ENCODE data around the gene CAMK2A.

Gene CAMK2A

GRCh38 chr5:150227606-150228273 lies 61.8 kb downstream of the CAMK2A start:
- Histone ChIP-seq H3K4me3 (ENCODE audit: low read depth, low read length) (no peak overlapping the region), H3K4me1 (ENCODE audit: control insufficient read depth, insufficient read depth, low read length) (no peaks in the 10 kb centered on the region), H3K36me3 (ENCODE audit: control insufficient read depth in 2 of 2, insufficient read depth in 1 of 2, low read length in 2 of 2) (no peaks in the 10 kb centered on the region), H3K27ac (ENCODE audit: extremely low read depth, low read depth, low read length) (no peak overlapping the region), H3K9me3 (ENCODE audit: control insufficient read depth, insufficient read depth, low read depth, low read length) (no peaks in the 10 kb centered on the region)
- ChIA-PET POLR2A (no interaction called here), CTCF (interaction anchor here (0.5 to 1.2 kb wide), 3 partner anchors 9 to 201 kb away, joined by 3 to 9 read pairs (median 6); no protein-coding TSS in a partner anchor)
- TF ChIP-seq, protein P1, sequence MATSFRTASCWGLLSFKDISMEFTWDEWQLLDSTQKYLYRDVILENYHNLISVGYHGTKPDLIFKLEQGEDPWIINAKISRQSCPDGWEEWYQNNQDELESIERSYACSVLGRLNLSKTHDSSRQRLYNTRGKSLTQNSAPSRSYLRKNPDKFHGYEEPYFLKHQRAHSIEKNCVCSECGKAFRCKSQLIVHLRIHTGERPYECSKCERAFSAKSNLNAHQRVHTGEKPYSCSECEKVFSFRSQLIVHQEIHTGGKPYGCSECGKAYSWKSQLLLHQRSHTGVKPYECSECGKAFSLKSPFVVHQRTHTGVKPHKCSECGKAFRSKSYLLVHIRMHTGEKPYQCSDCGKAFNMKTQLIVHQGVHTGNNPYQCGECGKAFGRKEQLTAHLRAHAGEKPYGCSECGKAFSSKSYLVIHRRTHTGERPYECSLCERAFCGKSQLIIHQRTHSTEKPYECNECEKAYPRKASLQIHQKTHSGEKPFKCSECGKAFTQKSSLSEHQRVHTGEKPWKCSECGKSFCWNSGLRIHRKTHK (tag by site-specific recombination; IDR thresholded peaks at IDR 0.05) = no peak
- TF ChIP-seq ZNF629 (tag by site-specific recombination; IDR thresholded peaks at IDR 0.05) = no peak
- TF ChIP-seq ZBTB20 (tag by site-specific recombination; IDR thresholded peaks at IDR 0.05) = no peak
- TF ChIP-seq ZIC2 (tag by site-specific recombination; IDR thresholded peaks at IDR 0.05) = peak; percentile 98
- no peak for TF ChIP-seq ZSCAN5A (tag by site-specific recombination; IDR thresholded peaks at IDR 0.05)

- no peaks in the 10 kb centered on the region for H3K36me3 ChIP-seq (ENCODE audit: control insufficient read depth in 2 of 2, insufficient read depth in 1 of 2, low read length in 2 of 2)
- H3K4me3 ChIP-seq (ENCODE audit: low read depth, low read length) = no peak overlapping the region
- H3K4me1 ChIP-seq (ENCODE audit: control insufficient read depth, insufficient read depth, low read length) = no peaks in the 10 kb centered on the region
- POLR2A ChIA-PET = no interaction called here
- TF ChIP-seq ZNF624 (tag by site-specific recombination; IDR thresholded peaks at IDR 0.05) = no peak
- TF ChIP-seq BCL11A (tag by site-specific recombination; IDR thresholded peaks at IDR 0.05; ENCODE audit: low read depth) = no peak
- TF ChIP-seq ZNF19 (tag by site-specific recombination; IDR thresholded peaks at IDR 0.05; ENCODE audit: low read depth) = no peak
- TF ChIP-seq ZSCAN18 (tag by site-specific recombination; IDR thresholded peaks at IDR 0.05) = no peak
- TF ChIP-seq ZNF354C (tag by site-specific recombination; IDR thresholded peaks at IDR 0.05; ENCODE audit: borderline replicate concordance, low read depth) = no peak
- no peak for TF ChIP-seq ZNF114 (tag by site-specific recombination; IDR thresholded peaks at IDR 0.05)
- no peak for TF ChIP-seq MYNN (tag by site-specific recombination; IDR thresholded peaks at IDR 0.05; ENCODE audit: borderline replicate concordance)
- TF ChIP-seq ZNF843 (tag by site-specific recombination; IDR thresholded peaks at IDR 0.05) = no peak
- TF ChIP-seq ZNF302 (tag by site-specific recombination; IDR thresholded peaks at IDR 0.05; ENCODE audit: low read depth) = no peak
- no peak for TF ChIP-seq ZNF157 (tag by site-specific recombination; IDR thresholded peaks at IDR 0.05)
- TF ChIP-seq ZSCAN30 (tag by site-specific recombination; IDR thresholded peaks at IDR 0.05) = no peak
- TF ChIP-seq, protein P2, sequence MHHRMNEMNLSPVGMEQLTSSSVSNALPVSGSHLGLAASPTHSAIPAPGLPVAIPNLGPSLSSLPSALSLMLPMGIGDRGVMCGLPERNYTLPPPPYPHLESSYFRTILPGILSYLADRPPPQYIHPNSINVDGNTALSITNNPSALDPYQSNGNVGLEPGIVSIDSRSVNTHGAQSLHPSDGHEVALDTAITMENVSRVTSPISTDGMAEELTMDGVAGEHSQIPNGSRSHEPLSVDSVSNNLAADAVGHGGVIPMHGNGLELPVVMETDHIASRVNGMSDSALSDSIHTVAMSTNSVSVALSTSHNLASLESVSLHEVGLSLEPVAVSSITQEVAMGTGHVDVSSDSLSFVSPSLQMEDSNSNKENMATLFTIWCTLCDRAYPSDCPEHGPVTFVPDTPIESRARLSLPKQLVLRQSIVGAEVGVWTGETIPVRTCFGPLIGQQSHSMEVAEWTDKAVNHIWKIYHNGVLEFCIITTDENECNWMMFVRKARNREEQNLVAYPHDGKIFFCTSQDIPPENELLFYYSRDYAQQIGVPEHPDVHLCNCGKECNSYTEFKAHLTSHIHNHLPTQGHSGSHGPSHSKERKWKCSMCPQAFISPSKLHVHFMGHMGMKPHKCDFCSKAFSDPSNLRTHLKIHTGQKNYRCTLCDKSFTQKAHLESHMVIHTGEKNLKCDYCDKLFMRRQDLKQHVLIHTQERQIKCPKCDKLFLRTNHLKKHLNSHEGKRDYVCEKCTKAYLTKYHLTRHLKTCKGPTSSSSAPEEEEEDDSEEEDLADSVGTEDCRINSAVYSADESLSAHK (tag by site-specific recombination; IDR thresholded peaks at IDR 0.05) = no peak
- TF ChIP-seq ZXDB (tag by site-specific recombination; IDR thresholded peaks at IDR 0.05) = no peak
- TF ChIP-seq, protein P3, sequence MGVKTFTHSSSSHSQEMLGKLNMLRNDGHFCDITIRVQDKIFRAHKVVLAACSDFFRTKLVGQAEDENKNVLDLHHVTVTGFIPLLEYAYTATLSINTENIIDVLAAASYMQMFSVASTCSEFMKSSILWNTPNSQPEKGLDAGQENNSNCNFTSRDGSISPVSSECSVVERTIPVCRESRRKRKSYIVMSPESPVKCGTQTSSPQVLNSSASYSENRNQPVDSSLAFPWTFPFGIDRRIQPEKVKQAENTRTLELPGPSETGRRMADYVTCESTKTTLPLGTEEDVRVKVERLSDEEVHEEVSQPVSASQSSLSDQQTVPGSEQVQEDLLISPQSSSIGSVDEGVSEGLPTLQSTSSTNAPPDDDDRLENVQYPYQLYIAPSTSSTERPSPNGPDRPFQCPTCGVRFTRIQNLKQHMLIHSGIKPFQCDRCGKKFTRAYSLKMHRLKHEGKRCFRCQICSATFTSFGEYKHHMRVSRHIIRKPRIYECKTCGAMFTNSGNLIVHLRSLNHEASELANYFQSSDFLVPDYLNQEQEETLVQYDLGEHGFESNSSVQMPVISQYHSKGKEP (tag by site-specific recombination; IDR thresholded peaks at IDR 0.05) = no peak
- TF ChIP-seq ZNF423 (tag by site-specific recombination; IDR thresholded peaks at IDR 0.05) = no peak
- no peak for TF ChIP-seq ZNF211 (tag by site-specific recombination; IDR thresholded peaks at IDR 0.05; ENCODE audit: low read depth)
- TF ChIP-seq ZSCAN5A (tag by site-specific recombination; IDR thresholded peaks at IDR 0.05) = no peak
- TF ChIP-seq BCL6B (tag by site-specific recombination; IDR thresholded peaks at IDR 0.05) = no peak
- TF ChIP-seq REPIN1 (tag by site-specific recombination; IDR thresholded peaks at IDR 0.05; ENCODE audit: low read depth) = no peak
- no peak overlapping the region for H3K27ac ChIP-seq (ENCODE audit: extremely low read depth, low read depth, low read length)
- no peaks in the 10 kb centered on the region for H3K9me3 ChIP-seq (ENCODE audit: control insufficient read depth, insufficient read depth, low read depth, low read length)
- CTCF ChIA-PET = interaction anchor here (0.5 to 1.2 kb wide), 3 partner anchors 8 to 202 kb away, joined by 3 to 9 read pairs (median 6); no protein-coding TSS in a partner anchor
Measured at GRCh38 chr5:150227036-150227435, 62.5 kb downstream of the CAMK2A start.

All from HEK293 (cell line).